Fibroblast of pulmonary artery (primary cell): ENCODE data around the gene KIF4B.

Source experiments
- DNase-seq: peaks from one replicate; pipeline ENCODE4 v3.0.0-alpha.2; 2010; ENCODE audit warnings: low read depth
- H3K4me3 ChIP-seq: replicated peaks from 2 replicates; pipeline ENCODE4 v1.5.1; 2011; ENCODE audit warnings: low read depth, mild to moderate bottlenecking, control low read depth, low read length, moderate library complexity
- CTCF ChIP-seq: IDR thresholded peaks from 2 replicates; pipeline ENCODE4 v1.5.1; 2011; ENCODE audit warnings: mild to moderate bottlenecking, control low read depth, low read length, inconsistent platforms; ENCODE audit errors: missing control alignments

Gene KIF4B

DNA sequence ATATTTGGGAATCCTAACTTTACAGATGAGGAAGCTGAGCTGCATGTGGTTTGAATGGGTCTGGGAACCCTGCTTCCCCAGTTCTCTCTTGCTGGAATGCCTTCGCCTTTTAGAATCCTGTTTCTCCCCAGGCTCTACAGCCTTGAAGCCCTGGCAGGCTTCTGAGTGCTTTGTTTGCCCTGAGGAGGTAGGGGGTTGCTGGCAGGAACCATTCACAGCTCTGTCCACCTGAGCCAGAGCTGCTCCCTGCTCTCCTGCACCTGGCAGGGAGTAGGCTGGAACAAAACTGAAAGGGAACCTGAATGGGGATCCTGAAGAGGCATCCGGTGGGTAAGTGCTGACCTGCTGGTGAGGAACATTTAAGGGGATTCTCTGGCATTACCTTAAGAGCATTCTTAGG lies 33.0 kb downstream of the KIF4B start:
- DNase-seq = no peak
- no peak for TF ChIP-seq CTCF
- no peak overlapping the region for H3K4me3 ChIP-seq

DNA sequence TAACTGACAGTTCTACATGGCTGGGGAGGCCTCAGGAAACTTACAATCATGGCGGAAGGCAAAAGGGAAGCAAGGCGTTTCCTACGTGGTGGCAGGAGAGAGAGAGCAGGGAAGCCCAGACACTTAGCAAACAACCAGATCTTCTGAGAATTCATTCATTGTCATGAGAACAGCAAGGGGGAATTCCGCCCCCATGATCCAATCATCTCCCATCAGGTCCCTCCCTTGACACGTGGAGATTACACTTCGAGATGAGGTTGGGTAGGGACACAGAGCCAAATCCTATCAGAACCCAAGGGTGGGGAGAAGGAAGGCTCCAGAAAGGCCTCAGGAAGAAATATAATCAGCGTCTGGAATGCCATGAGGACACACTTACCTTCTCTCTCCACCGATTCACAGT lies 34.3 kb downstream of the KIF4B start:
- no peak overlapping the region for H3K4me3 ChIP-seq
- DNase-seq = no peak
- TF ChIP-seq CTCF = no peak

GRCh38 chr5:155049569-155050383 lies 36.2 kb downstream of the KIF4B start:
- DNase-seq = peak; percentile 15
- H3K4me3 ChIP-seq = no peak overlapping the region
- TF ChIP-seq CTCF = peak; percentile 47

- no peak for TF ChIP-seq CTCF
- no peak overlapping the region for H3K4me3 ChIP-seq
- DNase-seq = no peak
These were observed 36.9 kb downstream of the KIF4B start for GRCh38 chr5:155050384-155051019.

DNA sequence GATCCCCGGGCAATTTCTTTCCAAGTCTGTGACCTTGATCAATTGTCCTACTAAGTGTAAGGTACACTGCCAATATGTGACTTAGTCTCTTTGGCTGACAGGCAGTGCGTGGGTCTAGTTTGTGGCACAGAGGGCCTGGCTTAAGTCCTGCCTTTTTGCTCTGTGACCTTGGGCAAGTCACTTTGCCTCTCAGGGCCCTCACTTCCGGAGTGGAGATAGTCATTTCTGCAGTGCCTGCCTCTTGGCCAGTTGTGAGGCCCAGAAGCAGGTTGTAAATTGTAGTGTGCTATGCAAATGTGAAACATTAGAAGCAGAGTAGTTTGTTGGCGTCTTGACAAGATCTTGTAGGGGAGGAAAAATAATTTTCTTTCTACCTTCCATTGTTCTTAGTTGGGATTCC lies 39.0 kb downstream of the KIF4B start:
- TF ChIP-seq CTCF = no peak
- no peak for DNase-seq
- no peak overlapping the region for H3K4me3 ChIP-seq

DNA sequence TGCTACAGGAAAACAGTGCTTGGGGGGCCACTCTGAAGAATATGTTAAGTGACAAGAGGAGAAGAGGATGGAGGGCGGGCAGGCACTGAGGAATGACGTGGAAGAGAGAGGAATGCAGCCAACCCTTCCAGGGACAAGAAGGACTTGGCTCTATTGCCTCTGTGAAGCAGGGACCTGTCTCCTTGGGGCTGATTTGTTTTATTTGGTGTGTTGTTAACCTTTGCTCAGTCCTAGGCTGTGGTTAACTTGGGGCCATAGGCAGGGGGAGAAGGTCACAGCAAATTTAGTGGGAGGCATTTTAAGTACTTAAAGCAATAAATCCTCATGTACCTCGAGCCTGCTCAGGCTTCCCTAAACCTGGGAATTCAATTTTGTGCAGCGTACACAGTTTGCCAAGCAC lies 39.9 kb downstream of the KIF4B start:
- no peak for DNase-seq
- no peak overlapping the region for H3K4me3 ChIP-seq
- TF ChIP-seq CTCF = no peak
